K562 (cell line): ENCODE results near the gene VPS13D. TPM values are rescaled to one million over a fixed set of nuclear protein-coding genes. Genes with fewer than 3 reads are reported as not detected.
A peak's percentile ranks its signal among the peaks of the same experiment; 100 is the strongest.

Experiments used
- CEBPB ChIP-seq: fragments of 450-650 bp; IDR thresholded peaks from 2 replicates; pipeline ENCODE4 v1.6.1; 2016; ENCODE audit warnings: missing genetic modification characterization, missing compliant biosample characterization
- HBP1 ChIP-seq: fragments of 450-650 bp; formaldehyde crosslinking; IDR thresholded peaks from 2 replicates; pipeline ENCODE4 v1.4.0; 2022; ENCODE audit warnings: missing genetic modification characterization
- HMG20A ChIP-seq: fragments of 450-650 bp; formaldehyde crosslinking; conservative IDR thresholded peaks from 2 replicates; pipeline ENCODE4 v1.4.0; 2020; ENCODE audit warnings: mild to moderate bottlenecking, mixed read lengths
- HNRNPLL ChIP-seq: fragments of 200-400 bp; formaldehyde crosslinking; IDR thresholded peaks from 2 replicates; pipeline ENCODE4 v1.6.1; 2017; ENCODE audit warnings: low read length, low read depth, mild to moderate bottlenecking; ENCODE audit not compliant: poor library complexity, severe bottlenecking
- KDM2B ChIP-seq: fragments of 250-450 bp; sonication (Bioruptor Pico); IDR thresholded peaks from 2 replicates; pipeline ENCODE4 v1.8.0; 2021; ENCODE audit warnings: mild to moderate bottlenecking, moderate library complexity
- NKRF ChIP-seq: fragments of 450-650 bp; IDR thresholded peaks from 2 replicates; pipeline ENCODE4 v1.6.1; 2016; ENCODE audit warnings: borderline replicate concordance
- NR0B1 ChIP-seq: fragments of 450-650 bp; IDR thresholded peaks from one replicate; pipeline ENCODE4 v1.6.1; 2018; ENCODE audit warnings: mild to moderate bottlenecking, moderate library complexity; ENCODE audit not compliant: partially characterized antibody
- NR2C2 ChIP-seq, 2 experiments: fragments of 200-800 bp in 1 of 2; sonication (Bioruptor generic) in 1 of 2; sonication (generic) in 1 of 2; formaldehyde crosslinking in 1 of 2; IDR thresholded peaks; 2 replicates each; pipeline versions ENCODE4 v1.6.1 to v1.8.0; 2016 to 2022; ENCODE audit warnings: mild to moderate bottlenecking in 1 of 2, missing compliant biosample characterization in 1 of 2, missing genetic modification characterization in 1 of 2, missing genetic modification reagents in 1 of 2
- PTBP1 ChIP-seq: fragments of 200-400 bp; formaldehyde crosslinking; IDR thresholded peaks from 2 replicates; pipeline ENCODE4 v1.6.1; 2017; ENCODE audit warnings: low read depth, low read length
- RBBP5 ChIP-seq: fragments of 200-600 bp; sonication (generic); IDR thresholded peaks from 2 replicates; pipeline ENCODE4 v1.6.1; 2012; ENCODE audit warnings: borderline replicate concordance, mild to moderate bottlenecking, low read length, control low read depth, inconsistent platforms; ENCODE audit not compliant: insufficient read depth, poor library complexity, severe bottlenecking
- RFX7 ChIP-seq: fragments of 250-450 bp; sonication (Bioruptor Pico); IDR thresholded peaks from 2 replicates; pipeline ENCODE4 v1.5.1; 2021; ENCODE audit warnings: mild to moderate bottlenecking
- RNF219 ChIP-seq: fragments of 250-450 bp; sonication (Bioruptor Pico); IDR thresholded peaks from 2 replicates; pipeline ENCODE4 v1.5.0; 2022; ENCODE audit warnings: mild to moderate bottlenecking
- SMARCC2 ChIP-seq: fragments of 450-650 bp; IDR thresholded peaks from 2 replicates; pipeline ENCODE4 v1.6.1; 2017; ENCODE audit warnings: antibody characterized with exemption, moderate library complexity, mild to moderate bottlenecking, low read depth
- STAT5B ChIP-seq: fragments of 250-450 bp; sonication (Bioruptor Pico); IDR thresholded peaks from 2 replicates; pipeline ENCODE4 v1.8.0; 2021; ENCODE audit warnings: mild to moderate bottlenecking, inconsistent platforms
- TRIM28 ChIP-seq: fragments of 450-650 bp; IDR thresholded peaks from 2 replicates; pipeline ENCODE4 v1.6.1; 2017
- TSC22D4 ChIP-seq: fragments of 450-650 bp; IDR thresholded peaks from 2 replicates; pipeline ENCODE4 v1.6.1; 2016; ENCODE audit warnings: missing genetic modification characterization, missing biosample characterization, control low read depth
- ZNF324 ChIP-seq: fragments of 250-450 bp; sonication (Bioruptor Pico); IDR thresholded peaks from 2 replicates; pipeline ENCODE4 v1.4.0; 2020; ENCODE audit warnings: mild to moderate bottlenecking
- ZNF398 ChIP-seq: fragments of 250-450 bp; sonication (Bioruptor Pico); IDR thresholded peaks from 2 replicates; pipeline ENCODE4 v1.8.0; 2021; ENCODE audit warnings: moderate library complexity, mild to moderate bottlenecking, inconsistent platforms
- ZNF431 ChIP-seq: sonication (generic); formaldehyde crosslinking; IDR thresholded peaks from 2 replicates; pipeline ENCODE4 v1.8.0; 2022; ENCODE audit warnings: mild to moderate bottlenecking, missing genetic modification reagents
- polyA plus RNA-seq, 8 experiments: library from polyadenylated mRNA; depleted of rRNA in 4 of 8; stranded (reverse) in 5 of 8; unstranded in 3 of 8; fragments of >200 nt; fragmentation: Nextera tagmentation in 2 of 8; fragmentation: Illumina TruSeq in 1 of 8; extraction: Ambion mirVana in 2 of 8; extraction: Trizol in 1 of 8; gene quantifications; 2 replicates each; pipeline versions ENCODE4 v1.2.1 to v1.2.3, GENCODE V29; 2011 to 2014; ENCODE audit warnings: inconsistent platforms in 1 of 8, missing spikeins in 1 of 8
- total RNA-seq, 7 experiments: library from RNA; depleted of rRNA in 6 of 7; stranded (reverse); fragments of >200 nt in 6 of 7; fragmentation: Illumina TruSeq in 2 of 7; extraction: Trizol in 2 of 7; gene quantifications; 2 replicates each; pipeline versions ENCODE4 v1.2.1 to v1.2.3, GENCODE V29; 2011 to 2021; ENCODE audit warnings: low replicate concordance in 1 of 7

Gene VPS13D
- total and polyA plus RNA-seq, 9 of the 15 experiments (the other 6 are each of a cell fraction or from before 2014, with no cell fraction given): 6.1 to 51.5 (median 38.5) TPM

- TF ChIP-seq NR0B1 (no peak), HBP1 (CRISPR knock-in tag) (no peak), TSC22D4 (tag) (no peak), KDM2B (CRISPR knock-in tag) (0 out of 2 replicates have a peak, but pooled peaks have one; percentile 14), HNRNPLL (no peak), SMARCC2 (no peak), ZNF431 (no peak), TRIM28 (no peak), RNF219 (CRISPR knock-in tag) (no peak), STAT5B (no peak), ZNF398 (CRISPR knock-in tag) (no peak), RBBP5 (no peak), NR2C2 (CRISPR knock-in tag; IDR thresholded peaks at IDR 0.05) (no peak), NR2C2 (tag; IDR thresholded peaks at IDR 0.05) (no peak), NKRF (no peak), ZNF324 (CRISPR knock-in tag) (no peak), CEBPB (tag) (no peak), HMG20A (no peak), PTBP1 (no peak), RFX7 (CRISPR knock-in tag) (no peak)
Observed at GRCh38 chr1:12460911-12461621, 231.2 kb downstream of the VPS13D start (continued).
